Stimulated activated CD8-positive, alpha-beta memory T cell treated with anti-CD3 and anti-CD28 coated beads, Interleukin-12 subunit alpha, Interleukin-12 subunit beta, amount 100 ng/mL, for 4 hours (primary cell): ENCODE data around the gene UBASH3A.

Source experiments
- DNase-seq: peaks from one replicate; pipeline ENCODE4 v3.0.0-alpha.2; 2020; ENCODE audit warnings: low read depth

UBASH3A gene

GRCh38 chr21:42403611-42404231 lies at the start of gene UBASH3A:
TSS of gene UBASH3A (plus strand) at chr21:42403902. CDS start at chr21:42403946, 44 bp downstream.
- no peak for DNase-seq

- no peak for DNase-seq
Observed at GRCh38 chr21:42356046-42356445, 47.7 kb upstream of the UBASH3A start.

GRCh38 chr21:42356650-42357049 lies 47.1 kb upstream of the UBASH3A start:
- no peak for DNase-seq

GRCh38 chr21:42357307-42357706 lies 46.4 kb upstream of the UBASH3A start:
- DNase-seq = no peak

GRCh38 chr21:42358261-42358660 lies 45.4 kb upstream of the UBASH3A start:
- no peak for DNase-seq

GRCh38 chr21:42358937-42359336 lies 44.8 kb upstream of the UBASH3A start:
- no peak for DNase-seq

GRCh38 chr21:42360317-42360716 lies 43.4 kb upstream of the UBASH3A start:
- no peak for DNase-seq

GRCh38 chr21:42361286-42361685 lies 42.4 kb upstream of the UBASH3A start:
- DNase-seq = no peak

- no peak for DNase-seq
Observed at GRCh38 chr21:42362198-42362597, 41.5 kb upstream of the UBASH3A start.

GRCh38 chr21:42362700-42363099 lies 41.0 kb upstream of the UBASH3A start:
- DNase-seq = no peak

GRCh38 chr21:42363312-42363711 lies 40.4 kb upstream of the UBASH3A start:
- DNase-seq = no peak

GRCh38 chr21:42364304-42364865 lies 39.3 kb upstream of the UBASH3A start:
- DNase-seq = no peak

GRCh38 chr21:42365770-42366169 lies 37.9 kb upstream of the UBASH3A start:
- no peak for DNase-seq

- DNase-seq = no peak
Observed at GRCh38 chr21:42366292-42367010, 37.3 kb upstream of the UBASH3A start, which contains the start of gene TFF1. TSS of gene TFF1 (minus strand) at chr21:42366535. CDS start at chr21:42366495, 40 bp downstream.

GRCh38 chr21:42367367-42368165 lies 36.1 kb upstream of the UBASH3A start:
- no peak for DNase-seq

GRCh38 chr21:42369821-42370220 lies 33.9 kb upstream of the UBASH3A start:
- DNase-seq = no peak

GRCh38 chr21:42370894-42371654 lies 32.6 kb upstream of the UBASH3A start:
- no peak for DNase-seq

- peak; percentile 10 for DNase-seq
Observed at GRCh38 chr21:42373196-42373907, 30.4 kb upstream of the UBASH3A start.

GRCh38 chr21:42373908-42374455 lies 29.7 kb upstream of the UBASH3A start:
- no peak for DNase-seq

- no peak for DNase-seq
Observed at GRCh38 chr21:42374457-42374856, 29.2 kb upstream of the UBASH3A start.
